GM21786 (cell line): Measurements from ENCODE around the gene BRD7.

Source experiments
- ATAC-seq: cut with Tn5 transposase; IDR thresholded peaks from one replicate; pipeline ENCODE4 v1.9.1; 2021; ENCODE audit not compliant: unreplicated experiment

Gene BRD7

GRCh38 chr16:50368410-50369132, at the start of gene BRD7:
Gene BRD7, minus strand, starts transcription at chr16:50368988. Its CDS starts 214 bp downstream, at chr16:50368774.
- ATAC-seq: peak; percentile 54

- no peak for ATAC-seq
These were observed 47.6 kb upstream of the BRD7 start for GRCh38 chr16:50416388-50416787.

GRCh38 chr16:50414152-50414551, 45.4 kb upstream of the BRD7 start:
- ATAC-seq: no peak

GRCh38 chr16:50411034-50411433, 42.2 kb upstream of the BRD7 start:
- ATAC-seq: no peak

GRCh38 chr16:50408001-50408561, 39.3 kb upstream of the BRD7 start:
- ATAC-seq: no peak

GRCh38 chr16:50407351-50407750, 38.6 kb upstream of the BRD7 start:
- ATAC-seq: no peak

- ATAC-seq: no peak
These were observed 34.7 kb upstream of the BRD7 start for GRCh38 chr16:50403491-50403890.

- ATAC-seq: no peak
These were observed 33.6 kb upstream of the BRD7 start for GRCh38 chr16:50402298-50402895.

GRCh38 chr16:50401355-50401754, 32.6 kb upstream of the BRD7 start:
- ATAC-seq: no peak

- no peak for ATAC-seq
These were observed 32.2 kb upstream of the BRD7 start for GRCh38 chr16:50400967-50401348.

- no peak for ATAC-seq
These were observed 31.7 kb upstream of the BRD7 start for GRCh38 chr16:50400312-50400966.

- no peak for ATAC-seq
These were observed 30.6 kb upstream of the BRD7 start for GRCh38 chr16:50399411-50399810.

- no peak for ATAC-seq
These were observed 29.5 kb upstream of the BRD7 start for GRCh38 chr16:50398336-50398735.

GRCh38 chr16:50396761-50397535, 28.2 kb upstream of the BRD7 start:
- no peak for ATAC-seq

GRCh38 chr16:50395763-50396710, 27.2 kb upstream of the BRD7 start:
- ATAC-seq: no peak

GRCh38 chr16:50393858-50394802, 25.3 kb upstream of the BRD7 start:
- ATAC-seq: no peak

- no peak for ATAC-seq
These were observed 24.6 kb upstream of the BRD7 start for GRCh38 chr16:50393416-50393815.

- no peak for ATAC-seq
These were observed 22.3 kb upstream of the BRD7 start for GRCh38 chr16:50390914-50391716.
